Osteoblast (primary cell): Measurements from ENCODE around the gene ABHD12. TPM values are rescaled to one million over a fixed set of nuclear protein-coding genes. Genes with fewer than 3 reads are reported as not detected.
"Not testable (repeated sequence)": the region's sequence is repeated elsewhere in the genome, so short reads cannot be mapped to it uniquely, and the experiment has no call there.

Source experiments
- DNase-seq: peaks from one replicate; pipeline ENCODE4 v3.0.0; 2011; ENCODE audit warnings: low spot score, mixed read lengths; ENCODE audit not compliant: insufficient read length; ENCODE audit errors: missing footprints
- H2AFZ ChIP-seq: 2 replicates; pipeline ENCODE4 v1.6.0; 2011; ENCODE audit warnings: mild to moderate bottlenecking, low read length
- H3K27ac ChIP-seq: 2 replicates; pipeline ENCODE4 v1.5.1; 2011; ENCODE audit warnings: mild to moderate bottlenecking, low read depth, low read length, moderate library complexity
- H3K27me3 ChIP-seq: 2 replicates; pipeline ENCODE4 v1.6.0; 2012; ENCODE audit warnings: mild to moderate bottlenecking, control low read depth, inconsistent platforms, low read length, moderate library complexity; ENCODE audit not compliant: insufficient read depth
- H3K36me3 ChIP-seq: 2 replicates; pipeline ENCODE4 v1.5.1; 2011; ENCODE audit warnings: mild to moderate bottlenecking, low read length, control low read depth, moderate library complexity; ENCODE audit not compliant: insufficient read depth
- H3K4me1 ChIP-seq: 2 replicates; pipeline ENCODE4 v1.5.1; 2011; ENCODE audit warnings: mild to moderate bottlenecking, low read length, control low read depth, moderate library complexity; ENCODE audit not compliant: insufficient read depth
- H3K4me2 ChIP-seq: 2 replicates; pipeline ENCODE4 v1.6.0; 2011; ENCODE audit warnings: mild to moderate bottlenecking, low read length; ENCODE audit not compliant: insufficient read depth
- H3K4me3 ChIP-seq: fragments of 200-600 bp; sonication (generic); 3 replicates; pipeline ENCODE4 v1.5.1; 2012; ENCODE audit warnings: mild to moderate bottlenecking, low read length, inconsistent platforms; ENCODE audit not compliant: insufficient read depth
- H3K79me2 ChIP-seq: 2 replicates; pipeline ENCODE4 v1.6.0; 2012; ENCODE audit warnings: mild to moderate bottlenecking, low read length, control low read depth, inconsistent platforms; ENCODE audit not compliant: insufficient read depth
- H3K9me3 ChIP-seq: 2 replicates; pipeline ENCODE4 v1.5.1; 2011; ENCODE audit warnings: low read depth, low read length, control low read depth
- H4K20me1 ChIP-seq: 2 replicates; pipeline ENCODE4 v1.6.0; 2012; ENCODE audit warnings: mild to moderate bottlenecking, low read length, control low read depth; ENCODE audit not compliant: insufficient read depth
- CTCF ChIP-seq: IDR thresholded peaks from 2 replicates; pipeline ENCODE4 v1.5.1; 2011; ENCODE audit warnings: mild to moderate bottlenecking, low read depth, low read length, moderate library complexity; ENCODE audit errors: extremely low read depth
- total RNA-seq: library from RNA; depleted of rRNA; stranded (reverse); fragments of >200 nt; gene quantifications from 2 replicates; pipeline ENCODE4 v1.2.3, GENCODE V29; 2012

The ABHD12 gene
- total RNA-seq, 1 donor = 29.7 TPM

GRCh38 chr20:25336561-25337422 lies 53.8 kb downstream of the ABHD12 start:
- H3K27ac ChIP-seq = no peak overlapping the region
- H4K20me1 ChIP-seq = peaks cover 8% of the 10 kb centered on the region
- H3K27me3 ChIP-seq = no peaks in the 10 kb centered on the region
- H3K9me3 ChIP-seq = no peaks in the 10 kb centered on the region
- no peaks in the 10 kb centered on the region for H3K4me1 ChIP-seq
- H3K79me2 ChIP-seq = peaks cover 48% of the 10 kb centered on the region
- no peak overlapping the region for H2AFZ ChIP-seq
- DNase-seq = peak; percentile 76
- no peak overlapping the region for H3K4me2 ChIP-seq
- no peaks in the 10 kb centered on the region for H3K36me3 ChIP-seq
- peak; percentile 70 for TF ChIP-seq CTCF
- H3K4me3 ChIP-seq = no peak overlapping the region

GRCh38 chr20:25334972-25335371 lies 55.7 kb downstream of the ABHD12 start:
- not testable (repeated sequence) for H3K4me1 ChIP-seq, H3K4me2 ChIP-seq, H4K20me1 ChIP-seq, H3K27me3 ChIP-seq, H3K9me3 ChIP-seq, H3K4me3 ChIP-seq, H3K36me3 ChIP-seq, H2AFZ ChIP-seq, DNase-seq, H3K27ac ChIP-seq
- peaks cover 31% of the 10 kb centered on the region for H3K79me2 ChIP-seq

- Histone ChIP-seq H3K27ac (peak overlapping the region; percentile 43), H3K4me1 (peaks cover 18% of the 10 kb centered on the region), H4K20me1 (peaks cover 12% of the 10 kb centered on the region), H3K9me3 (no peaks in the 10 kb centered on the region), H2AFZ (no peak overlapping the region), H3K79me2 (peaks cover 39% of the 10 kb centered on the region), H3K4me3 (no peak overlapping the region), H3K27me3 (no peaks in the 10 kb centered on the region), H3K36me3 (no peaks in the 10 kb centered on the region), H3K4me2 (no peak overlapping the region)
- no peak for TF ChIP-seq CTCF
- peak; percentile 58 for DNase-seq
Measured at GRCh38 chr20:25328954-25329498, 61.6 kb downstream of the ABHD12 start.

- TF ChIP-seq CTCF = no peak
- no peak for DNase-seq
- Histone ChIP-seq H3K4me2 (peak overlapping the region; percentile 46), H3K27me3 (no peaks in the 10 kb centered on the region), H3K79me2 (peaks cover 47% of the 10 kb centered on the region), H3K9me3 (no peaks in the 10 kb centered on the region), H3K27ac (peak overlapping the region; percentile 43), H4K20me1 (peaks cover 12% of the 10 kb centered on the region), H3K4me3 (no peak overlapping the region), H2AFZ (no peak overlapping the region), H3K4me1 (peaks cover 18% of the 10 kb centered on the region), H3K36me3 (peaks cover 8% of the 10 kb centered on the region)
Measured at GRCh38 chr20:25327521-25328235, 63.0 kb downstream of the ABHD12 start.
